ENCODE results near the gene ZNF181.
"Not testable (repeated sequence)": the region's sequence is repeated elsewhere in the genome, so short reads cannot be mapped to it uniquely, and the experiment has no call there.

The ZNF181 gene

GRCh38 chr19:34733746-34734536 is at the start of gene ZNF181:
Gene ZNF181 (plus strand): TSS chr19:34734243. CDS start chr19:34735038, 795 bp downstream.
- H3K36me3 Mint-ChIP-seq (ENCODE audit: low read depth) = peaks cover 41% of the 10 kb centered on the region
- H3K27me3 Mint-ChIP-seq = no peaks in the 10 kb centered on the region
- H3K27ac Mint-ChIP-seq = peak within 1 kb of the TSS; percentile 91
- peaks cover 22% of the 10 kb centered on the region for H3K4me1 Mint-ChIP-seq (ENCODE audit: low read depth)
- peaks cover 15% of the 10 kb centered on the region for H3K9me3 Mint-ChIP-seq
- H3K4me3 Mint-ChIP-seq = peak within 1 kb of the TSS; percentile 90

GRCh38 chr19:34685266-34685665 is 48.8 kb upstream of the ZNF181 start:
- H3K9me3 Mint-ChIP-seq = peaks cover 69% of the 10 kb centered on the region
- not testable (repeated sequence) for H3K27me3 Mint-ChIP-seq; H3K4me1 Mint-ChIP-seq (ENCODE audit: low read depth); H3K27ac Mint-ChIP-seq; H3K4me3 Mint-ChIP-seq
- peaks cover 61% of the 10 kb centered on the region for H3K36me3 Mint-ChIP-seq (ENCODE audit: low read depth)

DNA sequence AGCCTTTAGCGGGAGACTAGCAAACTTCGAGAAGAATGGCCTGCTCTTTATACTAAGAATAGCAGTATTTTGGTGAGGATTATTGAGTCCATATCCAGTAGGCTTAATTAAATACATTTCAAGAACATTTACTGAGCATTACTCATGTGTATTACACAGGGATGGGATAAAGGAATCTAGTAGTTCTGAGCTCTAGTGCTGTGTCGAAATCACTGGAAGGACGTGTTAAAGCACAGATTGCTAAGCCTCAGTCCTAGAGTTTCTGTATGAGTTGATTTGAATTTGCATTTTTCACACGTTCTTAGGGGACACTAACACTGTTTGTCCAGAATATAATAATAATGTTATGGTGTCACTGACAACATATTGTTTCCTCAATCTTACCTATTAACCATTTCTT is 47.6 kb upstream of the ZNF181 start:
- Mint-ChIP-seq H3K27me3 (peaks cover 5% of the 10 kb centered on the region), H3K4me3 (no peak overlapping the region), H3K4me1 (ENCODE audit: low read depth) (no peaks in the 10 kb centered on the region), H3K27ac (no peak overlapping the region), H3K9me3 (peaks cover 72% of the 10 kb centered on the region), H3K36me3 (ENCODE audit: low read depth) (peaks cover 50% of the 10 kb centered on the region)

DNA sequence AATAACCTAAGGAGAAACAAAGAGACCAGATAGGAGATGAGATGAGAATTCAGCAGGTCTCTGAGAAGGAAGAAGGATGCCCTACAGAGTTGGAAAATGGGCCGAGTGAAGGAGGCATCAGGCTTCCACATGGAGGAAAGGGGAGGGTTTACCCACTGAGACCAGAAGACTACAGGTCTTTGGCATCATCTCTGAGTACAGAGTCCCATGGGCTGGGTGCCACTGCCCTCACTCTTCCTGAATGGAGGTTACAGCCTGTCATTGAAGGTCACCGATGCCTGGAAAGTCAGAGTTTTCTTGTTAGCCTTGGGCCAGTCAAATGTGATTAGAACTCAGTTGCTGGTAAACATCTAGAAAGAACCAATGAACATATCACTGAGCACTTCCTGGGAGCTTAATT is 46.7 kb upstream of the ZNF181 start:
- H3K9me3 Mint-ChIP-seq = peaks cover 69% of the 10 kb centered on the region
- no peak overlapping the region for H3K4me3 Mint-ChIP-seq
- no peak overlapping the region for H3K27ac Mint-ChIP-seq
- peaks cover 41% of the 10 kb centered on the region for H3K36me3 Mint-ChIP-seq (ENCODE audit: low read depth)
- H3K4me1 Mint-ChIP-seq (ENCODE audit: low read depth) = no peaks in the 10 kb centered on the region
- H3K27me3 Mint-ChIP-seq = peaks cover 14% of the 10 kb centered on the region

- Mint-ChIP-seq H3K9me3 (peaks cover 64% of the 10 kb centered on the region), H3K27ac (no peak overlapping the region), H3K27me3 (peaks cover 23% of the 10 kb centered on the region), H3K36me3 (ENCODE audit: low read depth) (peaks cover 28% of the 10 kb centered on the region), H3K4me3 (no peak overlapping the region), H3K4me1 (ENCODE audit: low read depth) (no peaks in the 10 kb centered on the region)
These were observed 45.5 kb upstream of the ZNF181 start for GRCh38 chr19:34688592-34688991.

- Mint-ChIP-seq H3K36me3 (ENCODE audit: low read depth) (peaks cover 12% of the 10 kb centered on the region), H3K27ac (no peak overlapping the region), H3K27me3 (peaks cover 35% of the 10 kb centered on the region), H3K4me1 (ENCODE audit: low read depth) (no peaks in the 10 kb centered on the region), H3K9me3 (peaks cover 60% of the 10 kb centered on the region), H3K4me3 (no peak overlapping the region)
These were observed 43.7 kb upstream of the ZNF181 start for GRCh38 chr19:34690372-34690771.

DNA sequence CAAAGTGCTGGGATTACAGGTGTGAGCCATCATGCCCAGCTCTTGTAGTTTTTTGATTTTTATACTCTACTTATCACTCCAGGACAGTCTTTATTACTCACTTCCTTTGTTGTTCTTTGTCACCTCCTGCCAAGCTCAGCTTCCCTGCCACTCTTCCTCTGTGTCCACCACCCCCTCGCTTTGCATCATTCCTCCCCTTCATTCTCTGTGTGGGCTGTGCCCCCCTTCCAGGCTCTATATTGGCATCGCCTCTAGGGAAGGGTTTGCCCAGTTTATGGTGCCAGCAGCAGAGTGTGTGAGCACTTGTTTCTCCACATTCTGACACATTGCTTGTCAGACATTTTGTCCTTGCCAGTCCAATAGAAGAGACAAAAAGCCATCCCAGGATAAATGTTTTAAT is 41.5 kb upstream of the ZNF181 start:
- Mint-ChIP-seq H3K9me3 (peaks cover 38% of the 10 kb centered on the region), H3K36me3 (ENCODE audit: low read depth) (peaks cover 4% of the 10 kb centered on the region), H3K27ac (no peak overlapping the region), H3K4me3 (no peak overlapping the region), H3K27me3 (peaks cover 35% of the 10 kb centered on the region), H3K4me1 (ENCODE audit: low read depth) (no peaks in the 10 kb centered on the region)

DNA sequence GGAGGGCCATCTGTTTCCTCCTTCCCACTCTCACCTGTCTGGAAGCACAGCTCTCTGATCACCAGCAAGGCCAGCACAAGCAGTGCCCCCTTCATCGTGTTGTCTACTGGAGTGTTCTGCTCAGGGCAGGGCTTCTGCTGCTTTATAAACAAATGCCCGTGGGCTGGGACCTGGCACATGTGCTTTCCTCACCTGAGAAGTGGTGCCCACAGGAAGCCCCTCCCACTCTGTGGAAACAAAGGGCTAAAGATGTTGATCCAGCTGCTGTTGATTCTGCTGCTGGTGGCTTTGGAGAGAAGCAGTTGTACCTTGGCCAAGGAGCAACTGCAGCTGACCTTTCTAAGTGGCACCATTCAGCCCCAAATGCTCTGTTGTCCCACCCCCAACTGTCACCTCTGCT is 26.4 kb upstream of the ZNF181 start:
- H3K27ac Mint-ChIP-seq = no peak overlapping the region
- no peaks in the 10 kb centered on the region for H3K4me1 Mint-ChIP-seq (ENCODE audit: low read depth)
- H3K4me3 Mint-ChIP-seq = no peak overlapping the region
- no peaks in the 10 kb centered on the region for H3K36me3 Mint-ChIP-seq (ENCODE audit: low read depth)
- H3K27me3 Mint-ChIP-seq = peaks cover 26% of the 10 kb centered on the region
- H3K9me3 Mint-ChIP-seq = peaks cover 8% of the 10 kb centered on the region

DNA sequence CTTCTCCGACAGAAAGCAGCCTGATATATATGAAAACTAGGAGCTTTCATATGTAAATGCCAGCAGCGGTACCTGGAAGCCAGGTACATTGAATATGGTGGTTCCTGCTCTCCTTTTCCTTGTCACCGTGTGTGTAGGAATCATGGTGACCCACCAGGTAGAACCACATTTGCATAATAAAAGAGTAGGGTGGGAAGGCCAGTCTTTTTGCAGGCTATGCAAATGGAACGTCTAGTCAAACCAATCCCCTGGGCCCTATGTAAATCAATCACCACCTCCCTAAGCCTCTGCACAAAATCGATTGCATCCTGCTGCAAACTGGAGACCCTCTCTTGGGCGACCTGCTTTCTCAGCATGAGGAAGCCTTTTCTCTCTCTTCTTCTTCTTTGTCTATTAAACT is 22.2 kb upstream of the ZNF181 start:
- H3K4me3 Mint-ChIP-seq = no peak overlapping the region
- no peak overlapping the region for H3K27ac Mint-ChIP-seq
- H3K27me3 Mint-ChIP-seq = peaks cover 29% of the 10 kb centered on the region
- H3K36me3 Mint-ChIP-seq (ENCODE audit: low read depth) = peaks cover 10% of the 10 kb centered on the region
- H3K9me3 Mint-ChIP-seq = peaks cover 20% of the 10 kb centered on the region
- no peaks in the 10 kb centered on the region for H3K4me1 Mint-ChIP-seq (ENCODE audit: low read depth)

- Mint-ChIP-seq H3K27ac (no peak overlapping the region), H3K36me3 (ENCODE audit: low read depth) (peaks cover 10% of the 10 kb centered on the region), H3K27me3 (peaks cover 32% of the 10 kb centered on the region), H3K4me3 (no peak overlapping the region), H3K4me1 (ENCODE audit: low read depth) (no peaks in the 10 kb centered on the region), H3K9me3 (peaks cover 14% of the 10 kb centered on the region)
These were observed 21.4 kb upstream of the ZNF181 start for GRCh38 chr19:34712395-34713261.

DNA sequence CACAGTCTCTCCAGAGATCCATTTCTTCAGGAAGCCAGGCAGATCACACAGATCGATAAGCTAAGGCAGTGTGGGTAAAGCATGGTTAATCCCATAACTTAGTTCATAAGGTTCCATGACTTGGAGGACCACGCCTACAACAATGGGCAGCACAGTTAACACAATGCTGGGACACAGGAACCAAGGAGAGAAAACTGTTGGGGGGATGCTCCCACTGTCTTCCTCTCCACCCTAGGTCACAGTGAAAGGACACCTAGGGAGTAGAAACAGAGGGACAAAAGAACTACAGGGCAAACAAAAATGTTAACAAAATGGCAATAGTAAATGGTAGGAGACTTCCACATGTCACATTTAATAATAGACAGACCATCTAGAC is 20.8 kb upstream of the ZNF181 start:
- H3K27me3 Mint-ChIP-seq = peaks cover 32% of the 10 kb centered on the region
- no peak overlapping the region for H3K27ac Mint-ChIP-seq
- no peak overlapping the region for H3K4me3 Mint-ChIP-seq
- no peaks in the 10 kb centered on the region for H3K4me1 Mint-ChIP-seq (ENCODE audit: low read depth)
- H3K9me3 Mint-ChIP-seq = peaks cover 14% of the 10 kb centered on the region
- H3K36me3 Mint-ChIP-seq (ENCODE audit: low read depth) = peaks cover 10% of the 10 kb centered on the region

DNA sequence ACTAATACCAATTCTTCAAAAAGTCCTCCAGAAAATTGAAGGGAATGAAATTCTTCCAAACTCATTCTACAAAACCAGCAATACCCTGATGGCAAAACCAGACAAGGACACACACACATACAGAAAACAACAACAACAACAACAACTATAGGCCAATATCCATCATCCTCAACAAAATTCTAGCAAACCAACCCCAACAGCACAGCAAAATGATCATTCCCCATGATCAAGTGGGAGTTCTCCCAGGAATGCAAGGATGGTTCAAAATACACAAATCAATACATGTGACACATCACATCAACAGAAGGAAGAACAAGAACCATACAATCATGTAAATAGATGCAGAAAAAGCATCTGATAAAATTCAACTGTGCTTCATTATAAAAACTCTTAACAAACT is 18.7 kb upstream of the ZNF181 start:
- Mint-ChIP-seq H3K27me3 (peaks cover 32% of the 10 kb centered on the region), H3K36me3 (ENCODE audit: low read depth) (peaks cover 10% of the 10 kb centered on the region), H3K27ac (no peak overlapping the region), H3K4me3 (no peak overlapping the region), H3K9me3 (peaks cover 14% of the 10 kb centered on the region), H3K4me1 (ENCODE audit: low read depth) (no peaks in the 10 kb centered on the region)

- no peaks in the 10 kb centered on the region for H3K36me3 Mint-ChIP-seq (ENCODE audit: low read depth)
These were observed 11.7 kb upstream of the ZNF181 start for GRCh38 chr19:34722353-34722752.

DNA sequence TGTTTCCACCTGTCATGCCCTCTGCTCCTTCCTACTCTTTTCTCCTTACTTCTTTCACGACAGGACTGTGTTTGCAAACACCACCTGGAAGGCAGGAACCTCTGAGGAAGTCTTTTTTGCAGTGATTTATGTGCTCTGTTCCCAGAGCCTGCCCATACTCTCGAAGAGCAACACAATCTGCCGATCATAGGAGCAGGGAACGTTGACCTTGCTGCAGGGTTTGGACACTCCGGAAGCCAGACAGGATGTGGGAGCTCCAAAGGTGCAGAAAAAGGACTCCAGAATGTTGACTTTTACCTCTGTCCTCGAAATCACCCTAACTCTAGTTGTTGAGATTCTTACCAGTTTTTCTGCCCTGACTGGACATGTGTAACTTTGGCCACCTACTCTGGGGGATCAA is 8.6 kb upstream of the ZNF181 start:
- Mint-ChIP-seq H3K27ac (no peak overlapping the region), H3K4me1 (ENCODE audit: low read depth) (no peaks in the 10 kb centered on the region), H3K4me3 (no peak overlapping the region), H3K36me3 (ENCODE audit: low read depth) (no peaks in the 10 kb centered on the region), H3K27me3 (peaks cover 33% of the 10 kb centered on the region), H3K9me3 (no peaks in the 10 kb centered on the region)

More at GRCh38 chr19:34722353-34722752, 11.7 kb upstream of the ZNF181 start:
- Mint-ChIP-seq H3K27ac (no peak overlapping the region), H3K9me3 (no peaks in the 10 kb centered on the region), H3K4me1 (ENCODE audit: low read depth) (no peaks in the 10 kb centered on the region), H3K27me3 (peaks cover 25% of the 10 kb centered on the region), H3K4me3 (no peak overlapping the region)
